HAP-1 (cell line): Measurements from ENCODE around the gene ABTB1.
"Not testable (repeated sequence)": the region's sequence is repeated elsewhere in the genome, so short reads cannot be mapped to it uniquely, and the experiment has no call there.

ENCODE experiments used
- DNase-seq, 2 experiments: peaks; one replicate each; pipeline ENCODE4 v3.0.0-alpha.2; 2016 to 2020; ENCODE audit warnings: low spot score in 2 of 2
- H3K27me3 ChIP-seq: fragments of 250-450 bp; sonication (Bioruptor Pico); 2 replicates; pipeline ENCODE4 v1.5.1; 2020; ENCODE audit warnings: low read depth, mild to moderate bottlenecking, moderate library complexity
- H3K36me3 ChIP-seq: fragments of 250-450 bp; sonication (Bioruptor Pico); replicated peaks from 2 replicates; pipeline ENCODE4 v1.5.1; 2020; ENCODE audit warnings: mild to moderate bottlenecking
- H3K4me1 ChIP-seq: fragments of 250-450 bp; sonication (Bioruptor Pico); 2 replicates; pipeline ENCODE4 v1.5.1; 2020; ENCODE audit warnings: mild to moderate bottlenecking
- H3K4me3 ChIP-seq: fragments of 250-450 bp; sonication (Bioruptor Pico); 2 replicates; pipeline ENCODE4 v1.5.1; 2020; ENCODE audit warnings: mild to moderate bottlenecking, moderate library complexity
- H3K9me3 ChIP-seq: fragments of 250-450 bp; sonication (Bioruptor Pico); 2 replicates; pipeline ENCODE4 v1.5.1; 2020; ENCODE audit warnings: mild to moderate bottlenecking, moderate library complexity
- in situ Hi-C: fragments of 300-500 bp; cut with MboI; formaldehyde crosslinking; loops from 3 replicates; pipeline ENCODE4 v1.14.3; 2020; ENCODE audit warnings: low sequenced_read_pairs, inconsistent platforms, mixed read lengths

The ABTB1 gene

DNA sequence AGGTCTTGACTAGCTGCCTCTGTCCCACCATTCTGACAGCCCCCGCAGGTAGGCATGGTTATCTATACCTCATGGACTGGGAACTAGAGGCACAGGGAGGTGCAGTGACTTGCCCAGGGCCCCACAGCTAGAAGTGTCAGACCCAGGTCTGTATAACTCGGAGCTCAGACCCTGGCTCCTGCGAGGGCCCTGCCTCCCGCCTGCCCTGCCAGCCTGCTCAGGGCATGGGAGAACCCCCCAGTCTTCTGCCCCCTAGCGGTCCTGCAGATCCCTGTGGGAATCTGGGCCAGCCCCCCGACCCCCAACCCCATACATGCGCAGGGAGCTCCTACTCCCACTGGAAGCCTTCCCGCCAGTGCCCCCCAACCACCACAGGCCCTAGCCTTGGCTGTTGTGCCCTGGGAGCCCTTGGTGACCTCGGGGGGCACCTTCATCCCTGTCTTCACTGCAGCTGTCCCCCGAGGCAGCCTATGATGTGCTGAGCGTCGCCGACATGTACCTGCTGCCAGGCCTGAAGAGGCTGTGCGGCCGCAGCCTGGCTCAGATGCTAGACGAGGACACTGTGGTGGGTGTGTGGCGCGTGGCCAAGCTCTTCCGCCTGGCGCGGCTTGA lies 6.9 kb downstream of the ABTB1 start:
- H3K27me3 ChIP-seq = no peaks in the 10 kb centered on the region
- H3K4me3 ChIP-seq = no peak overlapping the region
- H3K36me3 ChIP-seq = no peaks in the 10 kb centered on the region
- no peak for DNase-seq
- no peaks in the 10 kb centered on the region for H3K4me1 ChIP-seq
- in situ Hi-C loops = loop anchor here (25.0 kb wide), 1 partner anchor 283 kb away; no protein-coding TSS in a partner anchor
- H3K9me3 ChIP-seq = no peaks in the 10 kb centered on the region

GRCh38 chr3:127680146-127680661 lies 7.5 kb downstream of the ABTB1 start:
- Histone ChIP-seq H3K27me3 (no peaks in the 10 kb centered on the region), H3K36me3 (no peaks in the 10 kb centered on the region), H3K4me3 (no peak overlapping the region), H3K9me3 (no peaks in the 10 kb centered on the region), H3K4me1 (no peaks in the 10 kb centered on the region)
- no peak for DNase-seq
- in situ Hi-C loops = loop anchor here (25.0 kb wide), 1 partner anchor 282 kb away; no protein-coding TSS in a partner anchor

DNA sequence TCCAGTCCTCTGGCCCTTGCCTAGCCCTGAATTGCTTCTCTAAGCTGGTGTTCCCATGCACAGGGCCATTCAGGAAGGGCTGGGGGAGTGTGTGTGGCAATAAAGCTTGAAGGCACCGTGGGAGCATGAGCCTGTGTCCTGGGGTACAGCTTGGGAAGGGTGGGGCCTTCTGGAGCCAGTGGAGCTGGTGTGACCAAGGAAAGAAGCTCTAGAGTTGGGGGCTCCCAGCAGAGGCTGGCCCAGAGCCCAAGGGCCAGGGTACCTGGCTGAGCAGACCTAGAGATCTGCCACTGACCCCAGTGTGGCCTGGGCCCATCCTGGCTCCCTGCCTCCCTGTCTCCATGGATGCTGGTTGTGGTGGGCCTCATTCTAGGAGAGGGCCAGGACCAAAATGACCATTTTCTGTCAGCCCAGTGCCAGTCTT lies 8.1 kb downstream of the ABTB1 start:
- Histone ChIP-seq H3K36me3 (no peaks in the 10 kb centered on the region), H3K27me3 (no peaks in the 10 kb centered on the region), H3K4me1 (no peaks in the 10 kb centered on the region), H3K4me3 (no peak overlapping the region), H3K9me3 (no peaks in the 10 kb centered on the region)
- no peak for DNase-seq
- in situ Hi-C loops = loop anchor here (25.0 kb wide), 1 partner anchor 281 kb away; no protein-coding TSS in a partner anchor

GRCh38 chr3:127682175-127682554 lies 9.4 kb downstream of the ABTB1 start:
- H3K4me1 ChIP-seq, H3K9me3 ChIP-seq, H3K27me3 ChIP-seq, DNase-seq, H3K36me3 ChIP-seq, H3K4me3 ChIP-seq: not testable (repeated sequence)
- in situ Hi-C loops = loop anchor here (25.0 kb wide), 1 partner anchor 280 kb away; no protein-coding TSS in a partner anchor

- Histone ChIP-seq H3K9me3 (no peaks in the 10 kb centered on the region), H3K36me3 (no peaks in the 10 kb centered on the region), H3K4me1 (no peaks in the 10 kb centered on the region), H3K4me3 (no peak overlapping the region), H3K27me3 (no peaks in the 10 kb centered on the region)
- no peak for DNase-seq
- in situ Hi-C loops = loop anchor here (25.0 kb wide), 1 partner anchor 280 kb away; no protein-coding TSS in a partner anchor
These were observed 9.8 kb downstream of the ABTB1 start for GRCh38 chr3:127682561-127682960.

DNA sequence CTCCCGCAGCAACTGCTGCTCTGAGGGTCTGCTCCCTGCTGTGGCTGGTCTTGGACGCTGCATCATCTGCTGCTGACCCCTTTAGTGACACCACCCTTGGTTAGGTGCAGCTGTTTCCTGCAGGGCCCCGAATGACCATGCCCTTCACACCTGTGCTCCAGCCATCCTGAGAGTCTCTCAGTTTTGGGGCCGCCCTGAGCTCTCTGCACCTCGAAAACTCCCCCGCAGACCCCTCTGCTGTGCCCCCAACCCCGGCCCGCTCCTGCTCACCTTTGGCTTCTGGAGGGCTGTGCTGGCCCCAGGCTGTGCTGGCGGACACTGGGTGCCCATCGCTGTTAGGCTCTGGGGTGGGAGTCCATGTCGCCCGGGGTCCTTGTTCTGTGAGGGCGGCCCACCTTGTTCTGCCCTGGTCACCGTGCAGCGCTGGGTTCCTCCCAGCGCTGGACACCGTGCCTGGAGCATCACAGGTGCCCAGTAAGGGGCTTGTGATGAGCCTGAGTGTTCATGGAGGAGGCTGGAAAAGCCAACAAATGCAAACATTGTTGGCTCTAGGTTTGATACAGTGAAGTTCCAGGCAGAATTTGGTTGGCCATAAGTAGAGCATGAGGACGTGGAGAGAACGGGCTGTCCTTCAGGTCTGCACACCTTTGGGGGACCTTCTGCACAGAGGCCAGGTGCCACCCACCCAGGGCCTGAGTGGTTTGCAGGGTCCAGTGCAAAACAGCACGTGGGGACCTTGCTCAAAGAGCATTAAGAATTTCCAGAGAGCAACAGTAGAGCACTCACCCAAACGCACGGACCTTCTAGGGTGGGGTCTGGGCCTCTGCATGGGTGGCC lies 12.3 kb downstream of the ABTB1 start:
- Histone ChIP-seq H3K36me3 (no peaks in the 10 kb centered on the region), H3K9me3 (no peaks in the 10 kb centered on the region), H3K27me3 (no peaks in the 10 kb centered on the region), H3K4me1 (no peaks in the 10 kb centered on the region), H3K4me3 (no peak overlapping the region)
- DNase-seq = no peak
- in situ Hi-C loops = loop anchor here (25.0 kb wide), 1 partner anchor 277 kb away; no protein-coding TSS in a partner anchor

- in situ Hi-C loops = loop anchor here (25.0 kb wide), 1 partner anchor 276 kb away; no protein-coding TSS in a partner anchor
- Histone ChIP-seq H3K36me3 (no peaks in the 10 kb centered on the region), H3K9me3 (no peaks in the 10 kb centered on the region), H3K4me3 (no peak overlapping the region), H3K27me3 (no peaks in the 10 kb centered on the region), H3K4me1 (no peaks in the 10 kb centered on the region)
- DNase-seq = no peak
These were observed 13.2 kb downstream of the ABTB1 start for GRCh38 chr3:127685708-127686511.

DNA sequence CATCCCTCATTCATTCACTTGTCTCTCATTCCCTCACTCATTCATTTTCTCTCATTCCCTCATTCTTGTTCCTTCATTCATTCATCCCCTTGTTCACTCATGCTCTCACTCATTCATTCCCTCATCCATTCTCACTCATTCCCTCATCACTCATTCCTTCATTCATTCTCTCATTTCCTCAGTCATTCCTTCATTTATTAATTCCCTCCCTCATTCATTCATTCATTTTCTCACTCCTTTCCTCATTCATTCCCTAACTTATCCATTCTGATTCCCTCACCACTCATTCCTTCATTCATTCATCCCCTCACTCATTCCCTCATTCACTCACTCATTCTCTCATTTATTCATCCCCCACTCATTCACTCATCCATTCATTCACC lies 13.8 kb downstream of the ABTB1 start:
- H3K27me3 ChIP-seq = no peaks in the 10 kb centered on the region
- no peak overlapping the region for H3K4me3 ChIP-seq
- no peaks in the 10 kb centered on the region for H3K36me3 ChIP-seq
- no peaks in the 10 kb centered on the region for H3K9me3 ChIP-seq
- H3K4me1 ChIP-seq = no peaks in the 10 kb centered on the region
- in situ Hi-C loops = loop anchor here (25.0 kb wide), 1 partner anchor 276 kb away; no protein-coding TSS in a partner anchor
- DNase-seq = no peak

DNA sequence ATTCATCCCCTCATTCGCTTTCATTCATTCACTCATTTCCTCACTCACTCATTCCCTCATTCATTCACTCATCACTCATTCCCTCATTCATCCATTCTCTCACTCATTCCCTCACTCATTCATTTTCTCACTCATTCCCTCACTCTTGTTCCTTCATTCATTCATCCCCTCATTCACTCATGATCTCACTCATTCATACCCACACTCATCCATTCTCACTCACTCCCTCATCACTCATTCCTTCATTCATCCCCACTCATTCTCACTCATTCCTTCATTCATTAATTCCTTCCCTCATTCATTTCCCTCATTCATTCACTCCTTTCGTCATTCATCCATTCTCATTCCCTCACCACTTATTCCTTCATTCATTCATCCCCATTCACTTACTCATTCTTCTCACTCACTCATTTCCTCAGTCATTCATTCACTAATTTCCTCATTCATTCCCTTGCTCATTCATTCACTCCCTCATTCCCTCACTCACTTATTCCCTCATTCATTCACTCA lies 14.5 kb downstream of the ABTB1 start:
- in situ Hi-C loops = loop anchor here (25.0 kb wide), 1 partner anchor 275 kb away; no protein-coding TSS in a partner anchor
- Histone ChIP-seq H3K27me3 (no peaks in the 10 kb centered on the region), H3K4me1 (no peaks in the 10 kb centered on the region), H3K4me3 (no peak overlapping the region), H3K36me3 (no peaks in the 10 kb centered on the region), H3K9me3 (no peaks in the 10 kb centered on the region)
- DNase-seq = no peak

DNA sequence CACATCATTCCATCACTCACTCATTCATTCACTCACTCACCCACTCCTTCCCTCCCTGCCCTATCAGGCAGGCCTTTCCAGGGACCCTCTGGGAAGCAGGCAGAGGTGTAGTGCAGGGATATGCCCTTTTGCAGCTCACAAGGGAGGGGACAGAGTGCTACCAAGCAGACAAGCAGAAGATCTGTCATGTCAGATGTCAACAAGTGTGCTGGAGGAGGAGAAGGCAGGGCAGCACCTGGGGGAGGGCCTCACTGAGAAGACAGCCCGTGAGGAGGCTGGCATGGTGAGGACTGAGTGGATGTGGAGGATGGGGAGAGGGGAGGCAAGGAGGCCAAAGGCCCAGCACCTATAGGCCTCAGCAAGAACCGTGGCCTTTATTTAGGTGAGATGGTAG lies 15.3 kb downstream of the ABTB1 start:
- no peak for DNase-seq
- Histone ChIP-seq H3K9me3 (no peaks in the 10 kb centered on the region), H3K36me3 (no peaks in the 10 kb centered on the region), H3K4me3 (no peak overlapping the region), H3K4me1 (no peaks in the 10 kb centered on the region), H3K27me3 (no peaks in the 10 kb centered on the region)
- in situ Hi-C loops = loop anchor here (25.0 kb wide), 1 partner anchor 274 kb away; no protein-coding TSS in a partner anchor

DNA sequence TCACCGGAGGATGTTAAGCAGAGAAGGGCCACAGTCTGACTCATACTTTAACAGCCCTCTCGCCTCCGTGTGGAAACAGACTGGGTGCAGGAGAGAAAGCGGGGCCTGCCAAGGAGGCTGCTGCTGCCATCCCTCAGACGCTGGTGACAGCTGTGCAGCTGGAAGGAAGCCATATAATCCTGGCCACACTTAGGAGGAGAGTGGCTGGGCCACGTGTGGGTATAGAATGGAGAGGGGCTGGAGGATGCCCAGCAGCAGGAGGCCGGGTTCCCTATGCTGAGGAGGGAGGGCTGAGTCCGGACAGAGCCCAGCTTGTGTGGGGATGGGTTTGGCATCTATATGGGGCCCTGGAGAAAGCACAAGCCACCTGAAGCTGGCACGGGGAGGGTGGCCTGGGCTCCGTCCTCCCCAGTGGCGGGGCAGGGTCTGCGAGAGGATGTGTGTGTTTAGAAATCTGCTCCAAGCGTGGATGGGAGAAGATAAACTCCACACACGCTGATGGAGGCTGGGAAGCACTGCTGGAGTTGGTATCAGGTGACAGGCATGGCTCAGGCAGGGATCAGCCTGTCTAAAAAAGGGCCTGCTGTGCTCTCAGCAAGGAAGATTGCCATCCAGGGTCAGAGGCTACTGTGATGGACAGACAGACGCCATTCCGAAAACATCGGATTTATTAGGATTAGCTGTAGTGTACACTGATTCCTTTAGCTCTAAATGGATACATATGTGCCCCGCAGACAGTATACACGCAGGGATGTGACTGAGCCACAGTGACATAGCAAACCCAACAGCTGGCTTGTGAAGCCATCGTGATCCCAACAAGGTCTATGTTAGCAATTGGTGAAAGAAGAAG lies 15.9 kb downstream of the ABTB1 start:
- in situ Hi-C loops = loop anchor here (25.0 kb wide), 1 partner anchor 274 kb away; no protein-coding TSS in a partner anchor
- Histone ChIP-seq H3K36me3 (no peaks in the 10 kb centered on the region), H3K4me1 (no peaks in the 10 kb centered on the region)

DNA sequence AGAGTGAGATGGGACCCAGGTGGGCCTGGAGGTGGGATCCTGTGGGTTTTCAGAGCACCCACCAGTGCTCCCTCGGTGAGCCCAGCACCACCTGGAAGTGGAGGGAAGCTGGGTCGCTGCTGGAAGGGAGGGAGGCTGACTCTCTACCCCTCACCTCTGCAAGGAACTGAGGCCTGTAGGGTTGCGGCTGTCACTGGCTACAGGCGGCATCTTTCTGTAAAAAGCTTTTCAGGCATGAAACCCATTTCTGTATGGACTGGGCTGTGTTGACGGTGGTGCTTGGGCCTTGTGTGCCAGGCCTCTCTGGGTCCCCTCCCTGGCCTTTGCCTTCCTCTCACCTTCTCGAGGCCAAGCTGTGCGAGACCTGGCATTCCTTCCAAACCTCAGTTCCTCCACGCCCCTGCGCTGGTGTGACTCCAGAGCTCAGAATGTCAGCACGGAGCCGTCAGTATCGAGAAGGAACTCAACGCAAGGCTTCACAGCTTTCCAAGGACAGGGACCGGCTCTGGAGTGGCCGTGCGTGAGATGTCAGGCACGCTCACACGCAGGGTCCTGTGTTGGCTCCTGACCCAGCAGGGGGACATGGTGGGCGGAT lies 16.6 kb downstream of the ABTB1 start:
- Histone ChIP-seq H3K4me3 (no peak overlapping the region), H3K9me3 (no peaks in the 10 kb centered on the region), H3K27me3 (no peaks in the 10 kb centered on the region), H3K4me1 (no peaks in the 10 kb centered on the region), H3K36me3 (no peaks in the 10 kb centered on the region)
- no peak for DNase-seq
- in situ Hi-C loops = loop anchor here (25.0 kb wide), 1 partner anchor 273 kb away; no protein-coding TSS in a partner anchor

More for the DNA sequence above, 15.9 kb downstream of the ABTB1 start:
- DNase-seq = no peak
- Histone ChIP-seq H3K27me3 (no peaks in the 10 kb centered on the region), H3K4me3 (no peak overlapping the region), H3K9me3 (no peaks in the 10 kb centered on the region)
